Neuron (in vitro differentiated cells): ENCODE results near the gene TPT1.

Experiments used
- H2AFZ ChIP-seq: one replicate; pipeline ENCODE4 v1.6.1; 2013; ENCODE audit warnings: low read depth, mild to moderate bottlenecking, inconsistent platforms, low read length, moderate library complexity
- H3K27me3 ChIP-seq: one replicate; pipeline ENCODE4 v1.6.1; 2013; ENCODE audit warnings: low read length; ENCODE audit not compliant: insufficient read depth
- H3K36me3 ChIP-seq: one replicate; pipeline ENCODE4 v1.6.1; 2013; ENCODE audit warnings: low read length; ENCODE audit not compliant: insufficient read depth
- H3K4me1 ChIP-seq: one replicate; pipeline ENCODE4 v1.6.1; 2013; ENCODE audit warnings: low read length; ENCODE audit not compliant: insufficient read depth
- H3K4me3 ChIP-seq: 2 replicates; pipeline ENCODE4 v1.5.1; 2013; ENCODE audit warnings: mild to moderate bottlenecking, low read length, moderate library complexity
- H3K9me3 ChIP-seq: one replicate; pipeline ENCODE4 v1.6.1; 2013; ENCODE audit warnings: low read length

Gene TPT1

GRCh38 chr13:45337395-45337794, 3.6 kb downstream of the TPT1 start:
- no peak overlapping the region for H2AFZ ChIP-seq
- H3K4me1 ChIP-seq, result peaks cover 22% of the 10 kb centered on the region
- no peaks in the 10 kb centered on the region for H3K9me3 ChIP-seq
- no peak overlapping the region for H3K4me3 ChIP-seq
- no peaks in the 10 kb centered on the region for H3K27me3 ChIP-seq
- peaks cover 57% of the 10 kb centered on the region for H3K36me3 ChIP-seq

- Histone ChIP-seq H3K36me3 (peaks cover 57% of the 10 kb centered on the region), H3K4me1 (peaks cover 16% of the 10 kb centered on the region), H3K4me3 (no peak overlapping the region), H2AFZ (no peak overlapping the region), H3K9me3 (no peaks in the 10 kb centered on the region), H3K27me3 (no peaks in the 10 kb centered on the region)
These were observed 4.8 kb downstream of the TPT1 start for GRCh38 chr13:45336025-45336800.

DNA sequence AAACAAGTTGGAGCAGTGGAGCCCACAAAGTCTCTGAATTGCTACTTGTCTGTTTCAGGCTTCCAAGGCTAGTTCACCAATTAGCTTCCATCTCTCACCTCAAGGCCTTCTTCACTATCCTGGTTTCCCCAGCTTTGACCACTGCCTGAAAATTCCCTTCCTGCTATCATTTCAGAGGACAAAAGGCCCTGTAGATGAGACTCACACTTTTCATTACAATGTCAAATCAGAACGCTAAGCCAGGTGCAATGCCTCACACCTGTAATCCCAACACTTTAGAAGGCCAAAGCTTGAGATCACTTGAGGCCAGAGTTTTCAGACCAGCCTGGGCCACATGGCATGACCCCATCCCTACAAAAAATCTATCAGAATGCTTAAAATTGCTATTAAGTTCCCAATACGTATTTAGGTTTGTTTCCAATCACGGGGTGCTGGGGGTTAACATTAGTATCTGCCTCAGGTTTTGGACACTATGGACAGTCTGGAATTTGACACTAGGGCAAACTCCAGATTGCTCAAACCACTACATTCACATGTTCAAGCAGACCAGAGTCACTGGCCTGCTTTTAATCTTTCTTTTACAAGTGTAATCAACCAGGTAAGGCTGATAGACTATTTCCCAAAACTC, 5.5 kb downstream of the TPT1 start:
- Histone ChIP-seq H3K4me3 (no peak overlapping the region), H3K36me3 (peaks cover 57% of the 10 kb centered on the region), H3K4me1 (peaks cover 16% of the 10 kb centered on the region)

DNA sequence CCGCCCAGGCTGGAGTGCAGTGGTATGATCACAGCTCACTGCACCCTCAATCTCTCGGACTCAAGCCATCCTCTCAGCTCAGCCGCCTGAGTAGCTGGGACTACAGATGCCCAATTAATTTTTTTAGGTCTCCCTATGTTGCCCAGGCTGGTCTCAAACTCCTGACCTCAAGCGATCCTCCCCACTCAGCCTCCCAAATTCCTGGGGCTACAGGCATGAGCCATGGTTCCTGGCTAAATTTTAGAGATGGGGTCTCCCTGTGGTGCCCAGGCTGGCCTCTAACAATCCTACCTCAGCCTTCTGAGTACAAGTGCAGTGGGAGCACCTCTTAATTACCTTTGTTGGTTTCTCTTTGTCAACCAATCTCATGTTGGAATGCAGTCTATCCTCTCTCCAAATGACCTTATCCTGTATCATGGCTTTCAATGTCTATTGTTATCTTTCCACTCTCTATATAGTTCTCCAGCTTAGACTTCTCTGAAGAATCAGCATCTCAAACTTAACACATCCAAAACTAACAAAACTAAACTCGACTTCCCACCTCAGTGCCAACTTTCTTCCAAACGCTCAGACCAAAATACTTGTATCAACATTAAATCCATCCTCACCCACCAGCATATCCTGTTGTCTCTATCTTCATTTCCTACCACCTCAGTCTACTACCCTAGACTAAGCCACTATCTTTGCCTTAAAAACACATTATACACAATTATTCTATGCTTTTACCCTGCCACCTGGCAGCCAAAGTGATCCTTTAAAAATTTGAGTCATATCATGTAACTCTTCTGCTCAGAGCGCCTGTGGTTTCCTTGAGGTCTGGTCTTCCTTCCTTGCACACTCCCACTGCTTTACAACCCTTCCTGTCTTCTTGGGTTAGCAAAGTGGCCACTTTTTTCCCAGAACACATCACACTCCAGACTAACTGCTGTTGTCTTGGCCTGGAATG, 6.7 kb downstream of the TPT1 start:
- Histone ChIP-seq H3K27me3 (no peaks in the 10 kb centered on the region), H2AFZ (no peak overlapping the region), H3K4me3 (no peak overlapping the region), H3K9me3 (no peaks in the 10 kb centered on the region), H3K4me1 (peaks cover 6% of the 10 kb centered on the region), H3K36me3 (peaks cover 48% of the 10 kb centered on the region)

More for the DNA sequence above, 5.5 kb downstream of the TPT1 start:
- H3K27me3 ChIP-seq, result no peaks in the 10 kb centered on the region
- H2AFZ ChIP-seq, result no peak overlapping the region
- H3K9me3 ChIP-seq, result no peaks in the 10 kb centered on the region

DNA sequence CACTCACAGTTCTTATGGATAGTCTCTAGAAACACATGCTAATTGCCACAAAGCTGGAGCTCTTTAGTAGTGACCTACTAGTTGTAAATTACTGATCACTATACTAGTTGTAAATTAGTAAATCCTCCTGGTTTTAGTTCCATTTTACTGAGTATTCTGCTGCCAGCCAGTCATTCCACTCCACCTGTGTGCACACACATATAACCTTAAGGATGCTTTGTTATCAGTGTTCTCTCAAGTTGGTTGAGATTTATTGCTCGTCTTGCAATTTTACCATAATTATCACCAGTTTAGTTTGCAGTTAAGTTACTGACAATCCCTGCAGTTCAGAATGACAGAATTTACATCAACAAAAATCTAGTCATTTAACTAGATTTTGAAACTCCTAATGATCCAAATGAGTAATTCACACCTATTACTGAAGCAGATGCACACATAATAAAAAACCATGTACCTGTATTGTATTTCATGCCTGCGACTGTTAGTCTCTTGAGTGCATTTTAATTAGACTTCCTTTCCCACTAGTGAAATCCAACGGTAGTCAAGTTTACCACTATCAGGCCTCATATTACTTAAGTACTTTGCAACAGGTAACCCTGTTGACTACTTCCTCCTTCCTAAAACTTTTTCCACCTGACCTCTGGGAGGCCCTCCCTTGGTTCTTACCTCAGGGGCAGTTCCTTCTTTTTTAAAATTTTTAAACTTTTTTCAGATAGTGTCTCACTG, 7.6 kb downstream of the TPT1 start:
- H2AFZ ChIP-seq, result no peak overlapping the region
- H3K27me3 ChIP-seq, result no peaks in the 10 kb centered on the region
- H3K4me3 ChIP-seq, result no peak overlapping the region
- no peaks in the 10 kb centered on the region for H3K4me1 ChIP-seq
- peaks cover 40% of the 10 kb centered on the region for H3K36me3 ChIP-seq
- no peaks in the 10 kb centered on the region for H3K9me3 ChIP-seq

- Histone ChIP-seq H3K36me3 (peaks cover 34% of the 10 kb centered on the region), H2AFZ (no peak overlapping the region), H3K4me3 (no peak overlapping the region), H3K9me3 (no peaks in the 10 kb centered on the region), H3K27me3 (no peaks in the 10 kb centered on the region), H3K4me1 (no peaks in the 10 kb centered on the region)
These were observed 8.2 kb downstream of the TPT1 start for GRCh38 chr13:45332831-45333219.

DNA sequence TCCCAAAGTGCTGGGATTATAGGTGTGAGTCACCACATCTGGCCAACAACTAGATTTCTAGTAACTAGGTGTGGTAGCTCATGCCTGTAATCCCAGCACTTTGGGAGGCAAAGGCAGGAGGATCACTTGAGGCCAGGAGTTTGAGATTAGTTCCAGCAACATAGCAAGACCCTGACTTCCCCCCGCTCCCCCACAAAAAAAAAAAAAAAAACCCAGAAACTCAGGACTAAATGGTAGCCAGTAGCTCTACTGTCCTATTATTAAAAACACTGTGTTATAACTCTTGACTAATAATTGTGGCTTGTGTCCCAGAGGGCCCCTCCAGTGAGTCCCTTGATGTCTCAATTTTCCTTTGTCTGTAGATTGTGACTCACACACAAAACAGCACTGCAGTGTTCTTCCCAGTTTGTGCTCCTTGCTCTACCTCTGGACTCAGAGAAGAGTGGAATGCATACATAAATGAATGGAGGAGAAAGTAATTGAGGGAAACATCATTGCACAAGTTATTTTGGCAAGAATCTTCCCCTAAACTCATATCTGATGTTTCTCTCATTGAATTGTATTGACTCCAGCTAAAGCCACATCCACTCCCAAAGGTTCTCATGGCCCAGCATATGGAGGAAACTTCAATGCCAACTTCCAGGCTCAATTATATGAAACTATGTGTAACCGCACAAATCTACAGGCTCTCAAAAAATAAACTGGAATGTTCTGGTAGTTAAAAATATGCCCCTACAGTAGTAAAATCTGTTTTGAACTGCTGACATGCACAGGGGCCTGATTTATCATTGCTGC, 8.8 kb downstream of the TPT1 start:
- Histone ChIP-seq H3K4me3 (no peak overlapping the region), H2AFZ (no peak overlapping the region), H3K27me3 (no peaks in the 10 kb centered on the region), H3K36me3 (peaks cover 28% of the 10 kb centered on the region), H3K4me1 (no peaks in the 10 kb centered on the region), H3K9me3 (no peaks in the 10 kb centered on the region)

DNA sequence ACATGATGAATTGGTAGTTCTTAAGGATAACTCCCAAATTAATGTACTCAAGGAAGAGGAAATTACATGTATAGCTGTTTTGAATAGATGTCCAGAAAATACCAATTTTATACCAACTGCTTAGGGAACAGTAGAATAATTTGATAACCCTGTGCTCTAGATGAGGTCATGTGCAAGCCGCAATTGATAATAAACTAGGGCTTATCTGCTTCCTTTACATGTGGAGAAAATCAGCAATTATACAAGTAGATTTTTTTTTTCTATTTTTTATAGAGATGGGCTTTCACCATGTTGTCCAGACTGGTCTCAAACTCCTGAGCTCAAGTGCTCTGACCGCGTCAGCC, 9.3 kb downstream of the TPT1 start:
- H3K9me3 ChIP-seq, result no peaks in the 10 kb centered on the region
- H3K4me1 ChIP-seq, result no peaks in the 10 kb centered on the region
- no peak overlapping the region for H2AFZ ChIP-seq
- H3K36me3 ChIP-seq, result peaks cover 22% of the 10 kb centered on the region
- H3K4me3 ChIP-seq, result no peak overlapping the region
- no peaks in the 10 kb centered on the region for H3K27me3 ChIP-seq

GRCh38 chr13:45331123-45331619, 9.8 kb downstream of the TPT1 start:
- no peak overlapping the region for H3K4me3 ChIP-seq
- peaks cover 17% of the 10 kb centered on the region for H3K36me3 ChIP-seq
- no peaks in the 10 kb centered on the region for H3K9me3 ChIP-seq
- H3K27me3 ChIP-seq, result no peaks in the 10 kb centered on the region
- H2AFZ ChIP-seq, result no peak overlapping the region
- H3K4me1 ChIP-seq, result no peaks in the 10 kb centered on the region

GRCh38 chr13:45328661-45329111, 12.3 kb downstream of the TPT1 start:
- Histone ChIP-seq H3K36me3 (no peaks in the 10 kb centered on the region), H3K4me3 (no peak overlapping the region), H3K27me3 (no peaks in the 10 kb centered on the region), H3K4me1 (no peaks in the 10 kb centered on the region), H2AFZ (no peak overlapping the region), H3K9me3 (no peaks in the 10 kb centered on the region)

GRCh38 chr13:45327253-45327955, 13.6 kb downstream of the TPT1 start:
- Histone ChIP-seq H3K27me3 (no peaks in the 10 kb centered on the region), H3K4me3 (no peak overlapping the region), H3K36me3 (no peaks in the 10 kb centered on the region), H3K4me1 (no peaks in the 10 kb centered on the region), H3K9me3 (no peaks in the 10 kb centered on the region), H2AFZ (no peak overlapping the region)
